ENCODE results near the gene PCCA. TPM values are rescaled to one million over a fixed set of nuclear protein-coding genes. Genes with fewer than 3 reads are reported as not detected.

The PCCA gene
- total and polyA plus RNA-seq, 4 donors, result 17.7 to 37.4 (median 22.6) TPM

GRCh38 chr13:100300708-100301107 lies 211.8 kb downstream of the PCCA start:
- Histone ChIP-seq H3K27me3 (ENCODE audit: control insufficient read depth in 1 of 2, insufficient read depth in 2 of 2, low read length in 1 of 2) (no peaks in the 10 kb centered on the region), H3K4me1 (ENCODE audit: control insufficient read depth in 1 of 2, insufficient read depth in 2 of 2, low read length in 2 of 2) (no peaks in the 10 kb centered on the region), H3K36me3 (ENCODE audit: control insufficient read depth in 1 of 2, insufficient read depth in 2 of 2, low read length in 1 of 2) (no peaks in the 10 kb centered on the region), H3K27ac (ENCODE audit: low read depth in 1 of 2, low read length in 2 of 2) (no peak overlapping the region), H3K9me3 (ENCODE audit: control insufficient read depth, low read length) (no peaks in the 10 kb centered on the region), H3K4me3 (ENCODE audit: low read length in 2 of 2) (no peak overlapping the region)
- 88 to 95% methylated on average over 4 of the region's 4 CpGs for WGBS, 2 donors
- DNase-seq (no peak), ATAC-seq (ENCODE audit: low FRiP score) (no peak)
- intact Hi-C loops (cut with DNase I), result no loop called here

- intact Hi-C loops (cut with DNase I), result no loop called here
Measured at GRCh38 chr13:100301418-100301817, 212.5 kb downstream of the PCCA start.

GRCh38 chr13:100302391-100302790 lies 213.5 kb downstream of the PCCA start:
- no peak overlapping the region for H3K4me3 ChIP-seq (ENCODE audit: low read length in 2 of 2)
- 87 to 88% methylated on average over 2 of the region's 2 CpGs for WGBS, 2 donors
- H3K27ac ChIP-seq (ENCODE audit: low read depth in 1 of 2, low read length in 2 of 2), result no peak overlapping the region
- intact Hi-C loops (cut with DNase I), result no loop called here
- H3K4me1 ChIP-seq (ENCODE audit: control insufficient read depth in 1 of 2, insufficient read depth in 2 of 2, low read length in 2 of 2), result no peaks in the 10 kb centered on the region
- no peaks in the 10 kb centered on the region for H3K27me3 ChIP-seq (ENCODE audit: control insufficient read depth in 1 of 2, insufficient read depth in 2 of 2, low read length in 1 of 2)
- no peak for DNase-seq
- ATAC-seq (ENCODE audit: low FRiP score), result no peak
- no peaks in the 10 kb centered on the region for H3K36me3 ChIP-seq (ENCODE audit: control insufficient read depth in 1 of 2, insufficient read depth in 2 of 2, low read length in 1 of 2)
- no peaks in the 10 kb centered on the region for H3K9me3 ChIP-seq (ENCODE audit: control insufficient read depth, low read length)

More at GRCh38 chr13:100301418-100301817, 212.5 kb downstream of the PCCA start:
- Histone ChIP-seq H3K9me3 (ENCODE audit: control insufficient read depth, low read length) (no peaks in the 10 kb centered on the region), H3K27ac (ENCODE audit: low read depth in 1 of 2, low read length in 2 of 2) (no peak overlapping the region), H3K4me3 (ENCODE audit: low read length in 2 of 2) (no peak overlapping the region), H3K27me3 (ENCODE audit: control insufficient read depth in 1 of 2, insufficient read depth in 2 of 2, low read length in 1 of 2) (no peaks in the 10 kb centered on the region), H3K36me3 (ENCODE audit: control insufficient read depth in 1 of 2, insufficient read depth in 2 of 2, low read length in 1 of 2) (no peaks in the 10 kb centered on the region), H3K4me1 (ENCODE audit: control insufficient read depth in 1 of 2, insufficient read depth in 2 of 2, low read length in 2 of 2) (no peaks in the 10 kb centered on the region)
- WGBS, 2 donors, result 86 to 89% methylated on average over 5 of the region's 5 CpGs
- ATAC-seq (ENCODE audit: low FRiP score), result no peak
- no peak for DNase-seq

- intact Hi-C loops (cut with DNase I), result no loop called here
- no peak overlapping the region for H3K27ac ChIP-seq (ENCODE audit: low read depth in 1 of 2, low read length in 2 of 2)
- H3K36me3 ChIP-seq (ENCODE audit: control insufficient read depth in 1 of 2, insufficient read depth in 2 of 2, low read length in 1 of 2), result no peaks in the 10 kb centered on the region
- WGBS, 2 donors, result 95 to 97% methylated on average over 2 of the region's 2 CpGs
- ATAC-seq (ENCODE audit: low FRiP score), result no peak
- no peak for DNase-seq
- H3K9me3 ChIP-seq (ENCODE audit: control insufficient read depth, low read length), result no peaks in the 10 kb centered on the region
- no peaks in the 10 kb centered on the region for H3K4me1 ChIP-seq (ENCODE audit: control insufficient read depth in 1 of 2, insufficient read depth in 2 of 2, low read length in 2 of 2)
- no peaks in the 10 kb centered on the region for H3K27me3 ChIP-seq (ENCODE audit: control insufficient read depth in 1 of 2, insufficient read depth in 2 of 2, low read length in 1 of 2)
- H3K4me3 ChIP-seq (ENCODE audit: low read length in 2 of 2), result no peak overlapping the region
Measured at GRCh38 chr13:100304229-100304628, 215.3 kb downstream of the PCCA start.

- Histone ChIP-seq H3K27me3 (ENCODE audit: control insufficient read depth in 1 of 2, insufficient read depth in 2 of 2, low read length in 1 of 2) (no peaks in the 10 kb centered on the region), H3K4me1 (ENCODE audit: control insufficient read depth in 1 of 2, insufficient read depth in 2 of 2, low read length in 2 of 2) (no peaks in the 10 kb centered on the region), H3K36me3 (ENCODE audit: control insufficient read depth in 1 of 2, insufficient read depth in 2 of 2, low read length in 1 of 2) (no peaks in the 10 kb centered on the region), H3K27ac (ENCODE audit: low read depth in 1 of 2, low read length in 2 of 2) (no peak overlapping the region), H3K4me3 (ENCODE audit: low read length in 2 of 2) (no peak overlapping the region), H3K9me3 (ENCODE audit: control insufficient read depth, low read length) (no peaks in the 10 kb centered on the region)
- ATAC-seq (ENCODE audit: low FRiP score) (no peak), DNase-seq (no peak)
- 91 to 94% methylated on average over 2 of the region's 2 CpGs for WGBS, 2 donors
- intact Hi-C loops (cut with DNase I), result no loop called here
Measured at GRCh38 chr13:100305398-100305797, 216.5 kb downstream of the PCCA start.

GRCh38 chr13:100306030-100306429 lies 217.1 kb downstream of the PCCA start:
- 85 to 91% methylated on average over 4 of the region's 4 CpGs for WGBS, 2 donors
- DNase-seq (no peak), ATAC-seq (ENCODE audit: low FRiP score) (no peak)
- no peak overlapping the region for H3K4me3 ChIP-seq (ENCODE audit: low read length in 2 of 2)
- no peaks in the 10 kb centered on the region for H3K9me3 ChIP-seq (ENCODE audit: control insufficient read depth, low read length)
- no peaks in the 10 kb centered on the region for H3K4me1 ChIP-seq (ENCODE audit: control insufficient read depth in 1 of 2, insufficient read depth in 2 of 2, low read length in 2 of 2)
- H3K36me3 ChIP-seq (ENCODE audit: control insufficient read depth in 1 of 2, insufficient read depth in 2 of 2, low read length in 1 of 2), result no peaks in the 10 kb centered on the region
- intact Hi-C loops (cut with DNase I), result no loop called here
- H3K27ac ChIP-seq (ENCODE audit: low read depth in 1 of 2, low read length in 2 of 2), result no peak overlapping the region
- no peaks in the 10 kb centered on the region for H3K27me3 ChIP-seq (ENCODE audit: control insufficient read depth in 1 of 2, insufficient read depth in 2 of 2, low read length in 1 of 2)

- intact Hi-C loops (cut with DNase I), result no loop called here
- H3K27me3 ChIP-seq (ENCODE audit: control insufficient read depth in 1 of 2, insufficient read depth in 2 of 2, low read length in 1 of 2), result no peaks in the 10 kb centered on the region
- no peaks in the 10 kb centered on the region for H3K9me3 ChIP-seq (ENCODE audit: control insufficient read depth, low read length)
- H3K4me1 ChIP-seq (ENCODE audit: control insufficient read depth in 1 of 2, insufficient read depth in 2 of 2, low read length in 2 of 2), result no peaks in the 10 kb centered on the region
- WGBS, 2 donors, result 62 to 68% methylated on average over 5 of the region's 5 CpGs
- no peak overlapping the region for H3K4me3 ChIP-seq (ENCODE audit: low read length in 2 of 2)
- no peak for DNase-seq
- no peaks in the 10 kb centered on the region for H3K36me3 ChIP-seq (ENCODE audit: control insufficient read depth in 1 of 2, insufficient read depth in 2 of 2, low read length in 1 of 2)
- H3K27ac ChIP-seq (ENCODE audit: low read depth in 1 of 2, low read length in 2 of 2), result no peak overlapping the region
- ATAC-seq (ENCODE audit: low FRiP score), result no peak
Measured at GRCh38 chr13:100306434-100306999, 217.6 kb downstream of the PCCA start.

- ATAC-seq (ENCODE audit: low FRiP score), result no peak
- no peak for DNase-seq
- no peaks in the 10 kb centered on the region for H3K27me3 ChIP-seq (ENCODE audit: control insufficient read depth in 1 of 2, insufficient read depth in 2 of 2, low read length in 1 of 2)
- no peaks in the 10 kb centered on the region for H3K4me1 ChIP-seq (ENCODE audit: control insufficient read depth in 1 of 2, insufficient read depth in 2 of 2, low read length in 2 of 2)
- H3K4me3 ChIP-seq (ENCODE audit: low read length in 2 of 2), result no peak overlapping the region
- H3K36me3 ChIP-seq (ENCODE audit: control insufficient read depth in 1 of 2, insufficient read depth in 2 of 2, low read length in 1 of 2), result no peaks in the 10 kb centered on the region
- WGBS, 2 donors, result 95% methylated on average over 2 of the region's 2 CpGs
- peaks cover 1% of the 10 kb centered on the region for H3K9me3 ChIP-seq (ENCODE audit: control insufficient read depth, low read length)
- intact Hi-C loops (cut with DNase I), result no loop called here
- no peak overlapping the region for H3K27ac ChIP-seq (ENCODE audit: low read depth in 1 of 2, low read length in 2 of 2)
Measured at GRCh38 chr13:100314132-100314910, 225.4 kb downstream of the PCCA start.

- WGBS, 2 donors, result 79 to 90% methylated on average over 1 of the region's 1 CpG
- Histone ChIP-seq H3K4me3 (ENCODE audit: low read length in 2 of 2) (no peak overlapping the region), H3K27me3 (ENCODE audit: control insufficient read depth in 1 of 2, insufficient read depth in 2 of 2, low read length in 1 of 2) (no peaks in the 10 kb centered on the region), H3K4me1 (ENCODE audit: control insufficient read depth in 1 of 2, insufficient read depth in 2 of 2, low read length in 2 of 2) (no peaks in the 10 kb centered on the region), H3K27ac (ENCODE audit: low read depth in 1 of 2, low read length in 2 of 2) (no peak overlapping the region), H3K9me3 (ENCODE audit: control insufficient read depth, low read length) (peaks cover 1% of the 10 kb centered on the region), H3K36me3 (ENCODE audit: control insufficient read depth in 1 of 2, insufficient read depth in 2 of 2, low read length in 1 of 2) (no peaks in the 10 kb centered on the region)
- intact Hi-C loops (cut with DNase I), result no loop called here
- no peak for DNase-seq
- ATAC-seq (ENCODE audit: low FRiP score), result no peak
Measured at GRCh38 chr13:100315522-100315921, 226.6 kb downstream of the PCCA start.

Measured in aorta (tissue), 5 donors.